ENCODE data around the gene NAA30.
"Not testable (repeated sequence)": the region's sequence is repeated elsewhere in the genome, so short reads cannot be mapped to it uniquely, and the experiment has no call there.

The NAA30 gene

GRCh38 chr14:57390037-57390805 lies at the start of gene NAA30:
Gene NAA30 (plus strand): TSS chr14:57390586. CDS start chr14:57390958, 372 bp downstream.
- DNase-seq (ENCODE audit: low read depth in 2 of 2), result peak; percentile 80 to 85

DNA sequence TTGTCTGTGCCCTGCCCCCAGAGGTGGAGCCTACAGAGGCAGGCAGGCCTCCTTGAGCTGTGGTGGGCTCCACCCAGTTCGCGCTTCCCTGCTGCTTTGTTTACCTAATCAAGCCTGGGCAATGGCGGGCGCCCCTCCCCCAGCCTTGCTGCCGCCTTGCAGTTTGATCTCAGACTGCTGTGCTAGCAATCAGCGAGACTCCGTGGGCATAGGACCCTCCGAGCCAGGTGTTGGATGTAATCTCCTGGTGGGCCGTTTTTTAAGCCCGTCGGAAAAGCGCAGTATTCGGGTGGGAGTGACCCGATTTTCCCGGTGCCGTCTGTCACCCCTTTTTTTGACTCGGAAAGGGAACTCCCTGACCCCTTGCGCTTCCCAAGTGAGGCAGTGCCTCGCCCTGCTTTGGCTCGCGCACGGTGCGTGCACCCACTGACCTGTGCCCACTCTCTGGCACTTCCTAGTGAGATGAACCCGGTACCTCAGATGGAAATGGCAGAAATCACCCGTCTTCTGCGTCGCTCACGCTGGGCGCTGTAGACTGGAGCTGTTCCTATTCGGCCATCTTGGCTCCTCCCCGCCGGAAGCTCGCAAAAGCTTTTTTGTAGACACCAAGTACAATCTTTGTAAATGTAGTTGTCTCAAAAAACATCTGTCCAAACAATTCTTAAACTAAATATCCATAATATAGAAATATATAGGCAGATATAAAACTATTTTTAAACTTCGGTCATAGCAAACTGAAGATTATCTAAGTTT lies 46.7 kb upstream of the NAA30 start:
- DNase-seq (ENCODE audit: low read depth in 2 of 2), result not testable (repeated sequence)

GRCh38 chr14:57345106-57345505 lies 45.3 kb upstream of the NAA30 start:
- no peak for DNase-seq (ENCODE audit: low read depth in 2 of 2)

DNA sequence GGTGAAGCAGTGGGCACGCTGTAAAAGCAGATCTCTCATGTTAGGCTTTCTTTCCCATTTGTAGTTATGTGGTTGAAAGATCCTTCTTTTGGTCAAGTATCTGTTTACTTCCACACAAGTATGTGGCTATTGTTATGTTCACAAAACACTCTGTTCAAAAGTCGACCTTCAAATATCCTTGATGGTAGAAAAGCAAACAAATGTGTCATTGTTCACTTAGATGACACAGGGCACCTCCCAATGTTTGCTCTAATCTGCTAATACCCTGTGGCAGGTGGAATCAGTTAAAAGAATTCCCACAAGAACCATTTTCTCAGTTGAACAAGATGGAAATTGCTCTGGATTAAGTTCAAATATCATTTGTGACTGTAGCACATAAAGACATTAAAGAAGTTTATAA lies 43.6 kb upstream of the NAA30 start:
- no peak for DNase-seq (ENCODE audit: low read depth in 2 of 2)

GRCh38 chr14:57352396-57353170 lies 37.8 kb upstream of the NAA30 start:
- no peak for DNase-seq (ENCODE audit: low read depth in 2 of 2)

DNA sequence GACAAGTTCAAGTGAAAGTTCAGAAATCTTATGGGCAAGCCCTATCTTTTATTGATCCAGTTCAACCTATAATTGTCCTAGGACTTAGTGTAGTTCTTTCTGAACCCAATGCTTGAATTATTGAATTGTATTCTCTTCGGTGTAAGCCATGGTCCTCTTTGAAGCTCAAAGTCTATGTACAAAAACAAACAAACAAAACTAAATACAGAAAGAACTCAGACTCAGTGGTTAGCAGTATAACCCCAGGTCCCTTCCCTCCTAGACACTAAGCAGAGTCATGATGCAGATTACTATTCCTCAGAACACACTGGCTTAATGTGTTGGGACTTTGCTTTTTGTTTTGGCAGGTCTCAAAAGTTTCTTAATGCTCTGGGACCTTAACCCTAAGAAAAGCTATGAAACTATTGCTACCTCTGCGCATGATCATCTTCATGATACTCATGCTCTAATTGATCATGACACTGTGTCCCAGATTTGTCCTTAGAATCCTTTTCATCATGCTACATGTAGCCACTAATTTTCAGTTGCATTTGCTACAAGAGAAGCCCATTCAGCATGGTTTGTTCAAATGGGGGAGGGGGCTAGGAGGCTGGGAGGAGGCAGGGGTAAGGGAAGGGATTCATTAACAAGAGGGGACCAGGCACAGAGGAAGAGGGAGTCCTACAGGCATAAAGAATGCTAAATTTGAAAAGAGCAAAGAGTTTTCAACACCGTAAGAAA lies 35.1 kb upstream of the NAA30 start:
- no peak for DNase-seq (ENCODE audit: low read depth in 2 of 2)

DNA sequence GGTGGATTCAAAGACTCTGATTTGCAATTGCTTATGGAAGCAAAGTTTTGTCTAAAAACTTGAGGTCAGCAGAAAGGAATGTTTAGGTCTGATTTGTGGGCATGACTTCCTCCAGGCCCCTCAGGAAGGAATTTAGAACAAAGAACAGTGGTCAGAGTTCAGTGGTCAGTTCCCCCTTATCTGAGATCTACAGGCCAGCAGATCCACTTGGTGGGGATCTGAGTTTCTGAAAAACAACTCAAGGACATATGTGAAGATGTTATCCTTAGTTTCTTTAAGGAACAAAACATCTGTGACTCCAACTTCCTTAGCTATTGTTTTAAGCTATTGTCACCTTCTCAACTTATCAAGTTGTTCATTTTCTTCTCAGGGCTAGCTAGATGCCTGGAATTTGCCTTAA lies 28.0 kb upstream of the NAA30 start:
- DNase-seq (ENCODE audit: low read depth in 2 of 2), result no peak

- no peak for DNase-seq (ENCODE audit: low read depth in 2 of 2)
Measured at GRCh38 chr14:57364659-57365450, 25.5 kb upstream of the NAA30 start.

GRCh38 chr14:57370187-57370586 lies 20.2 kb upstream of the NAA30 start:
- DNase-seq (ENCODE audit: low read depth in 2 of 2), result not testable (repeated sequence)

DNA sequence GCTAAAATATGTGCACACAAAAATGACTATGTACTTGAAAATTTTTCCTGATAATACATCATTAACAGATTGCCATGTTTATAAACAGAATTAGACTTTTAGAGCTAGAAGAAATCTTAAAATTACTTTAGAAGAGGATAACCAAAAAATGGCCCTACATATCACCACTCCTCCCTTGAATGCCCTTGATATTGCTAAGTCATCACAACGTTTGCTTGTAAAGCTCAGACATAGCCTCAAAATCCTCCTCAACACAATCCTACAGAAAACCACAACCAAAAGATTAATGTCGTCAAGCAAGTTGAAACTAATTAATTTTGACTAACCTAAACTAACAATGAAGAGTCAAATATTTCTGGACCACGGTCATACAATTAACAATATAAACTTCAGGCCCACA lies 19.4 kb upstream of the NAA30 start:
- no peak for DNase-seq (ENCODE audit: low read depth in 2 of 2)

- no peak for DNase-seq (ENCODE audit: low read depth in 2 of 2)
Measured at GRCh38 chr14:57375156-57375555, 15.2 kb upstream of the NAA30 start.

DNA sequence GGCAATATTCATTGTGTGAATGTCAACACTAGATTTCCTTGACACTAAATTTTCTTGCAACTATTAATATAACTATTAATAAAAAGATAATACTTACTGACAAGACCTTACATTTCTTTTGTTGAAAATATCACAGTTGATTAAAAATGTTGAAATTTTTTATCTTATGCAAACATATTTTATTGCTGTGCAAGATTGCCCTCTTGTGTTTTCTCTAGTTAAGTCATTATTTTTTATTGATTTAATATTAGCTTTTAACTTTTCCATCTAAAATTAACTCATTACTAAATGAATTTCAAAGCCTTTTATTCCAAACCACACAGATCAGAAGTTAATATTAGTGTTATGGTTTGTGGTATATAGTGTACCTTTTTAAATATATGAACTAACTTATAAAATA lies 11.7 kb upstream of the NAA30 start:
- DNase-seq (ENCODE audit: low read depth in 2 of 2), result no peak

GRCh38 chr14:57380935-57381334 lies 9.5 kb upstream of the NAA30 start:
- no peak for DNase-seq (ENCODE audit: low read depth in 2 of 2)

GRCh38 chr14:57382283-57382682 lies 8.1 kb upstream of the NAA30 start:
- no peak for DNase-seq (ENCODE audit: low read depth in 2 of 2)

DNA sequence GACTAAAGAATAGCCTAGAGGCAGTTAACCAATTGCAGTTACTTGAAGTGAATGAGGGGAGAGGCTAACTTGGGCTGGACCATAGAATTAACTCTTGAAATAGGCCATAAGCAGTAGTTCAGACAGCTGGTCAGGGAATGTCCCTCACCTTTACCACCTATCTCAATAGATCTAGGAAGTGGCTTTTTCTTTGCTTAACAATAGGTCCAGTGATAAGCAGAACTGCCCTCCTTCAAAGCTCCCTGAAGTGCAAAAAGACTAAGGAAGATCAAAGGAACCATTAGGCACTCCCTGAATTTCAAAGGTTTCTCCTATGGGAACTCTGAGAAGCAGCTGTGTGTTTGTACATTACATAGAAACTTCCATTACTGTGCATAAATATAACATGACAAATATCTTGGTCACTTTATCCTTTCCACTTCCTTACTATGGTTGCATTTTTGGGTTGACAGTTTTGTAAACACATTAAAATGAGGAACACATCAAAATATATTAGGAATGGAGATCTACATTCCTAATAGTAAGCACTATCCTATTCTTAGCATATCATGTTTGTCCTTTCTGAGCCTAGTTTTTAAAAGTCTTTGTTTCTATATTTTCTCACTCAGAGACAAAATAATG lies 7.2 kb upstream of the NAA30 start:
- DNase-seq (ENCODE audit: low read depth in 2 of 2), result no peak

- no peak for DNase-seq (ENCODE audit: low read depth in 2 of 2)
Measured at GRCh38 chr14:57388067-57388466, 2.3 kb upstream of the NAA30 start.

- no peak for DNase-seq (ENCODE audit: low read depth in 2 of 2)
Measured at GRCh38 chr14:57389646-57390036, 745 bp upstream of the NAA30 start.

DNA sequence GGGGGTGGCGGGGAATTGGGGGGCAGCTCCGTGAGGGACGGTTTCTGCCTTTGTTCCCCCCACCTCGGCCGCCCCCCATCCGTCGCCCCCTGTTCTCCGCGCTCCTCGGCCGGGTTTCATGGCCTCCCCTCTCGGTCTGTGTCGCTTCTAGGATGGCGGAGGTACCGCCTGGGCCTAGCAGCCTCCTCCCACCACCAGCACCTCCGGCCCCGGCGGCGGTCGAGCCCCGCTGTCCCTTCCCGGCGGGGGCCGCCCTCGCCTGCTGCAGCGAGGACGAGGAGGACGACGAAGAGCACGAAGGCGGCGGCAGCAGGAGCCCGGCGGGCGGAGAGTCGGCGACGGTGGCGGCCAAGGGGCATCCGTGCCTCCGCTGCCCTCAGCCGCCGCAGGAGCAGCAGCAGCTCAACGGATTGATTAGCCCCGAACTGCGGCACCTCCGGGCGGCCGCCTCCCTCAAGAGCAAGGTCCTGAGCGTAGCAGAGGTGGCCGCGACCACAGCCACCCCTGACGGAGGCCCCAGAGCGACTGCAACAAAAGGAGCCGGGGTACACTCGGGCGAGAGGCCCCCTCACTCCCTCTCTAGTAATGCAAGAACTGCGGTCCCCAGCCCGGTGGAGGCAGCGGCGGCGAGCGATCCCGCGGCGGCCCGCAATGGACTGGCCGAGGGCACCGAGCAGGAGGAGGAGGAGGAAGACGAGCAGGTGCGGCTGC lies 575 bp downstream of the NAA30 start:
- peak in 1 of 2 donors; percentile 1 for DNase-seq (ENCODE audit: low read depth in 2 of 2)

DNA sequence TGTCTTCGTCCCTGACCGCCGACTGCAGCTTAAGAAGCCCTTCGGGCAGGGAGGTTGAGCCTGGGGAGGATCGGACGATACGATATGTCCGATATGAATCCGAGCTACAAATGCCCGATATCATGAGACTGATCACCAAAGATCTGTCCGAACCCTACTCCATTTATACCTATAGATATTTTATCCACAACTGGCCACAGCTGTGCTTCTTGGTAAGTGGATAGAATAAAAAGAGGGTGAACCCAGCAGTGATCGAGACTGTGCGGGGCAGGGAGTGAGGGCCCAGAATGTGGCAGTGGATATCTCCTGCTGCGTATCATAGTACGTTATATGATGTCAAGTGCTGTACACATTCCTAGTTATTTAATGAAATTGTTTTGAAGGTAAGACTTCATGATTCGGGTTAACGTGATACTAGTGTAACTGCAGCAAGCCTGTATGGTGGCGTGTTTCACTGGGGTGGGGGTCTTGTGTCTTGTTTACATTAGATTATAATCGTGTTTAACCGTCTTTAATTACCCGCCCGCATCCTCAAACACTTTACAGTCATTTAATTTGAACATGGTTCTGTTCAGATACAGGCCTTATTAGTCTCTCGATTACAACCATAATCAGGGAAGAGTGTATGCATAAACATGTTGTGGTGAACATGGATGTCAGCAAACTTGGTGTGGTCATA lies 1.3 kb downstream of the NAA30 start:
- DNase-seq (ENCODE audit: low read depth in 2 of 2), result no peak

All from stimulated activated CD8-positive, alpha-beta memory T cell treated with anti-CD3 and anti-CD28 coated beads, Interleukin-7, amount 100 ng/mL, for 1 hour (primary cell).